ENCODE data around the gene PDK3.

PDK3 gene

GRCh38 chrX:24479924-24480323, 14.8 kb downstream of the PDK3 start:
- no peak for DNase-seq (ENCODE audit: extremely low read depth, low read depth)
- TF ChIP-seq CTCF (IDR thresholded peaks at IDR 0.05; ENCODE audit: low read depth, low read length) = no peak

GRCh38 chrX:24480400-24480865, 15.3 kb downstream of the PDK3 start:
- TF ChIP-seq CTCF (IDR thresholded peaks at IDR 0.05; ENCODE audit: low read depth, low read length) = no peak
- DNase-seq (ENCODE audit: extremely low read depth, low read depth) = no peak

GRCh38 chrX:24482823-24483415, 17.8 kb downstream of the PDK3 start:
- TF ChIP-seq CTCF (IDR thresholded peaks at IDR 0.05; ENCODE audit: low read depth, low read length) = no peak
- no peak for DNase-seq (ENCODE audit: extremely low read depth, low read depth)

- no peak for TF ChIP-seq CTCF (IDR thresholded peaks at IDR 0.05; ENCODE audit: low read depth, low read length)
- no peak for DNase-seq (ENCODE audit: extremely low read depth, low read depth)
Observed at GRCh38 chrX:24483596-24483995, 18.5 kb downstream of the PDK3 start.

- no peak for TF ChIP-seq CTCF (IDR thresholded peaks at IDR 0.05; ENCODE audit: low read depth, low read length)
- no peak for DNase-seq (ENCODE audit: extremely low read depth, low read depth)
Observed at GRCh38 chrX:24485323-24485722, 20.2 kb downstream of the PDK3 start.

- TF ChIP-seq CTCF (IDR thresholded peaks at IDR 0.05; ENCODE audit: low read depth, low read length) = no peak
- DNase-seq (ENCODE audit: extremely low read depth, low read depth) = no peak
Observed at GRCh38 chrX:24485976-24486680, 21.0 kb downstream of the PDK3 start.

GRCh38 chrX:24487571-24487970, 22.5 kb downstream of the PDK3 start:
- no peak for DNase-seq (ENCODE audit: extremely low read depth, low read depth)
- no peak for TF ChIP-seq CTCF (IDR thresholded peaks at IDR 0.05; ENCODE audit: low read depth, low read length)

Data from AG09319 (cell line).